ENCODE measurements around the gene C19orf25. TPM values are rescaled to one million over a fixed set of nuclear protein-coding genes. Genes with fewer than 3 reads are reported as not detected.
"Not testable (repeated sequence)": the region's sequence is repeated elsewhere in the genome, so short reads cannot be mapped to it uniquely, and the experiment has no call there.

C19orf25 gene
- total RNA-seq, 1 donor from 2014 or later, result 18.3 TPM

GRCh38 chr19:1502433-1503088, 23.5 kb upstream of the C19orf25 start:
- ATAC-seq (ENCODE audit: poor library complexity) (no peak), DNase-seq (no peak)
- intact Hi-C loops (cut with DNase I), result no loop called here

- intact Hi-C loops (cut with DNase I), result no loop called here
- DNase-seq (no peak), ATAC-seq (ENCODE audit: poor library complexity) (no peak)
Measured at GRCh38 chr19:1501200-1501595, 22.2 kb upstream of the C19orf25 start.

GRCh38 chr19:1499231-1499630, 20.2 kb upstream of the C19orf25 start:
- DNase-seq; ATAC-seq (ENCODE audit: poor library complexity); intact Hi-C loops (cut with DNase I): not testable (repeated sequence)

GRCh38 chr19:1497578-1498235, 18.7 kb upstream of the C19orf25 start:
- intact Hi-C loops (cut with DNase I), result no loop called here
- DNase-seq, result no peak
- no peak for ATAC-seq (ENCODE audit: poor library complexity)

- no peak for DNase-seq
- intact Hi-C loops (cut with DNase I), result no loop called here
Measured at GRCh38 chr19:1496714-1497577, 17.9 kb upstream of the C19orf25 start.

GRCh38 chr19:1495799-1496713, 17.0 kb upstream of the C19orf25 start:
- intact Hi-C loops (cut with DNase I), result no loop called here
- no peak for DNase-seq
- no peak for ATAC-seq (ENCODE audit: poor library complexity)

More at GRCh38 chr19:1496714-1497577, 17.9 kb upstream of the C19orf25 start:
- no peak for ATAC-seq (ENCODE audit: poor library complexity)

GRCh38 chr19:1495051-1495798, 16.2 kb upstream of the C19orf25 start:
- intact Hi-C loops (cut with DNase I), result no loop called here
- no peak for DNase-seq
- no peak for ATAC-seq (ENCODE audit: poor library complexity)

GRCh38 chr19:1494115-1494815, 15.2 kb upstream of the C19orf25 start:
- ATAC-seq (ENCODE audit: poor library complexity), result no peak

GRCh38 chr19:1492474-1493006, 13.5 kb upstream of the C19orf25 start:
- intact Hi-C loops (cut with DNase I), result no loop called here
- DNase-seq (no peak), ATAC-seq (ENCODE audit: poor library complexity) (no peak)

More at GRCh38 chr19:1494115-1494815, 15.2 kb upstream of the C19orf25 start:
- intact Hi-C loops (cut with DNase I), result no loop called here
- DNase-seq, result no peak

- DNase-seq (no peak), ATAC-seq (ENCODE audit: poor library complexity) (no peak)
- intact Hi-C loops (cut with DNase I), result no loop called here
Measured at GRCh38 chr19:1491849-1492170, 12.8 kb upstream of the C19orf25 start.

- no peak for ATAC-seq (ENCODE audit: poor library complexity)
- intact Hi-C loops (cut with DNase I), result no loop called here
- DNase-seq, result no peak
Measured at GRCh38 chr19:1491114-1491848, 12.3 kb upstream of the C19orf25 start, which contains the start of gene REEP6. Gene REEP6, plus strand, starts transcription at chr19:1491181. Its CDS starts 89 bp downstream, at chr19:1491270.

GRCh38 chr19:1490311-1491113, 11.5 kb upstream of the C19orf25 start, which contains the start of gene PCSK4:
Gene PCSK4, minus strand, starts transcription at chr19:1490350. Its CDS starts 4 bp downstream, at chr19:1490346.
- DNase-seq, result peak; percentile 99
- ATAC-seq (ENCODE audit: poor library complexity), result peak; percentile 94
- intact Hi-C loops (cut with DNase I), result no loop called here

- intact Hi-C loops (cut with DNase I), result no loop called here
- DNase-seq, result no peak
Measured at GRCh38 chr19:1489463-1490310, 10.7 kb upstream of the C19orf25 start.

GRCh38 chr19:1488282-1488601, 9.2 kb upstream of the C19orf25 start:
- ATAC-seq (ENCODE audit: poor library complexity), result no peak
- DNase-seq, result no peak
- intact Hi-C loops (cut with DNase I), result no loop called here

More at GRCh38 chr19:1489463-1490310, 10.7 kb upstream of the C19orf25 start:
- no peak for ATAC-seq (ENCODE audit: poor library complexity)
